K562 (cell line): ENCODE data around the gene AIFM1. TPM values are rescaled to one million over a fixed set of nuclear protein-coding genes. Genes with fewer than 3 reads are reported as not detected.

Experiments
- ELF1 ChIP-seq: fragments of 200-800 bp; sonication (Bioruptor generic); IDR thresholded peaks from 2 replicates; pipeline ENCODE4 v1.6.1; 2016; ENCODE audit warnings: missing genetic modification characterization, missing compliant biosample characterization
- EP300 ChIP-seq: IDR thresholded peaks from 2 replicates; pipeline ENCODE4 v1.6.1; 2012; ENCODE audit warnings: low read length, improper control_type of control experiment
- GABPB1 ChIP-seq: sonication (generic); formaldehyde crosslinking; IDR thresholded peaks from 2 replicates; pipeline ENCODE4 v1.8.0; 2022; ENCODE audit warnings: mild to moderate bottlenecking, missing genetic modification reagents
- KAT7 ChIP-seq: sonication (generic); formaldehyde crosslinking; IDR thresholded peaks from 2 replicates; pipeline ENCODE4 v1.8.0; 2022; ENCODE audit warnings: missing genetic modification reagents, mild to moderate bottlenecking, borderline replicate concordance
- NEUROD1 ChIP-seq: fragments of 150-350 bp; IDR thresholded peaks from 2 replicates; pipeline ENCODE4 v1.6.1; 2014; ENCODE audit warnings: borderline replicate concordance, low read length, low read depth; ENCODE audit not compliant: partially characterized antibody
- RCOR1 ChIP-seq, 2 experiments: IDR thresholded peaks; 2 replicates each; pipeline ENCODE4 v1.6.1; 2012; ENCODE audit warnings: low read depth in 2 of 2, low read length in 2 of 2, borderline replicate concordance in 1 of 2, improper control_type of control experiment in 1 of 2
- TAF1 ChIP-seq: IDR thresholded peaks from 2 replicates; pipeline ENCODE4 v1.6.1; 2011; ENCODE audit warnings: mild to moderate bottlenecking, low read length, moderate library complexity; ENCODE audit not compliant: insufficient read depth, control insufficient read depth, severe bottlenecking; ENCODE audit errors: extremely low read depth
- USF1 ChIP-seq: sonication (generic); formaldehyde crosslinking; IDR thresholded peaks from 2 replicates; pipeline ENCODE4 v1.9.0; 2022; ENCODE audit warnings: mild to moderate bottlenecking, missing genetic modification reagents
- ZBTB9 ChIP-seq: fragments of 450-650 bp; formaldehyde crosslinking; IDR thresholded peaks from 2 replicates; pipeline ENCODE4 v1.4.0; 2020; ENCODE audit warnings: mild to moderate bottlenecking, moderate library complexity
- ZFPM2 ChIP-seq: fragments of 250-450 bp; sonication (Bioruptor Pico); IDR thresholded peaks from 2 replicates; pipeline ENCODE4 v1.5.1; 2022; ENCODE audit warnings: mild to moderate bottlenecking
- ZNF121 ChIP-seq: sonication (generic); formaldehyde crosslinking; conservative IDR thresholded peaks from 2 replicates; pipeline ENCODE4 v1.8.0; 2022; ENCODE audit warnings: missing genetic modification reagents
- ZNF280A ChIP-seq: fragments of 450-650 bp; IDR thresholded peaks from 2 replicates; pipeline ENCODE4 v1.6.1; 2018; ENCODE audit warnings: mild to moderate bottlenecking, low read depth; ENCODE audit not compliant: partially characterized antibody
- ZSCAN32 ChIP-seq: fragments of 450-650 bp; formaldehyde crosslinking; IDR thresholded peaks from 2 replicates; pipeline ENCODE4 v1.4.0; 2020; ENCODE audit warnings: mild to moderate bottlenecking, moderate library complexity
- polyA plus RNA-seq, 8 experiments: library from polyadenylated mRNA; depleted of rRNA in 4 of 8; stranded (reverse) in 5 of 8; unstranded in 3 of 8; fragments of >200 nt; fragmentation: Nextera tagmentation in 2 of 8; fragmentation: Illumina TruSeq in 1 of 8; extraction: Ambion mirVana in 2 of 8; extraction: Trizol in 1 of 8; gene quantifications; 2 replicates each; pipeline versions ENCODE4 v1.2.1 to v1.2.3, GENCODE V29; 2011 to 2014; ENCODE audit warnings: inconsistent platforms in 1 of 8, missing spikeins in 1 of 8
- total RNA-seq, 7 experiments: library from RNA; depleted of rRNA in 6 of 7; stranded (reverse); fragments of >200 nt in 6 of 7; fragmentation: Illumina TruSeq in 2 of 7; extraction: Trizol in 2 of 7; gene quantifications; 2 replicates each; pipeline versions ENCODE4 v1.2.1 to v1.2.3, GENCODE V29; 2011 to 2021; ENCODE audit warnings: low replicate concordance in 1 of 7
- TF ChIP-seq, protein P1 (sequence below), 2 experiments: fragments of 450-650 bp; IDR thresholded peaks; 2 replicates each; pipeline ENCODE4 v1.6.1; 2016; ENCODE audit warnings: mild to moderate bottlenecking in 2 of 2, borderline replicate concordance in 1 of 2, low read depth in 1 of 2, moderate library complexity in 1 of 2

Gene AIFM1
- total and polyA plus RNA-seq, 9 of the 15 experiments (the other 6 are each of a cell fraction or from before 2014, with no cell fraction given): 51.0 to 117 (median 91.2) TPM

- TF ChIP-seq USF1 (CRISPR knock-in tag) (no peak), ZFPM2 (no peak), ZSCAN32 (CRISPR knock-in tag) (0 out of 2 replicates have a peak, but pooled peaks have one; percentile 28), ZNF121 (CRISPR knock-in tag) (peak; percentile 46), KAT7 (CRISPR knock-in tag) (0 out of 2 replicates have a peak, but pooled peaks have one; percentile 23), RCOR1 (IDR thresholded peaks at IDR 0.05; ENCODE audit: borderline replicate concordance in 1 of 2, low read depth in 2 of 2, low read length in 2 of 2) (peak in 1 of 2 experiments; percentile 18; a peak in 1 of 4 replicates), EP300 (0 out of 2 replicates have a peak, but pooled peaks have one; percentile 39), ZBTB9 (CRISPR knock-in tag) (no peak), TAF1 (peak; percentile 85), ZNF280A (no peak), GABPB1 (CRISPR knock-in tag) (peak; percentile 69), ELF1 (tag) (peak; percentile 72), NEUROD1 (peak; percentile 100)
- TF ChIP-seq, protein P1, sequence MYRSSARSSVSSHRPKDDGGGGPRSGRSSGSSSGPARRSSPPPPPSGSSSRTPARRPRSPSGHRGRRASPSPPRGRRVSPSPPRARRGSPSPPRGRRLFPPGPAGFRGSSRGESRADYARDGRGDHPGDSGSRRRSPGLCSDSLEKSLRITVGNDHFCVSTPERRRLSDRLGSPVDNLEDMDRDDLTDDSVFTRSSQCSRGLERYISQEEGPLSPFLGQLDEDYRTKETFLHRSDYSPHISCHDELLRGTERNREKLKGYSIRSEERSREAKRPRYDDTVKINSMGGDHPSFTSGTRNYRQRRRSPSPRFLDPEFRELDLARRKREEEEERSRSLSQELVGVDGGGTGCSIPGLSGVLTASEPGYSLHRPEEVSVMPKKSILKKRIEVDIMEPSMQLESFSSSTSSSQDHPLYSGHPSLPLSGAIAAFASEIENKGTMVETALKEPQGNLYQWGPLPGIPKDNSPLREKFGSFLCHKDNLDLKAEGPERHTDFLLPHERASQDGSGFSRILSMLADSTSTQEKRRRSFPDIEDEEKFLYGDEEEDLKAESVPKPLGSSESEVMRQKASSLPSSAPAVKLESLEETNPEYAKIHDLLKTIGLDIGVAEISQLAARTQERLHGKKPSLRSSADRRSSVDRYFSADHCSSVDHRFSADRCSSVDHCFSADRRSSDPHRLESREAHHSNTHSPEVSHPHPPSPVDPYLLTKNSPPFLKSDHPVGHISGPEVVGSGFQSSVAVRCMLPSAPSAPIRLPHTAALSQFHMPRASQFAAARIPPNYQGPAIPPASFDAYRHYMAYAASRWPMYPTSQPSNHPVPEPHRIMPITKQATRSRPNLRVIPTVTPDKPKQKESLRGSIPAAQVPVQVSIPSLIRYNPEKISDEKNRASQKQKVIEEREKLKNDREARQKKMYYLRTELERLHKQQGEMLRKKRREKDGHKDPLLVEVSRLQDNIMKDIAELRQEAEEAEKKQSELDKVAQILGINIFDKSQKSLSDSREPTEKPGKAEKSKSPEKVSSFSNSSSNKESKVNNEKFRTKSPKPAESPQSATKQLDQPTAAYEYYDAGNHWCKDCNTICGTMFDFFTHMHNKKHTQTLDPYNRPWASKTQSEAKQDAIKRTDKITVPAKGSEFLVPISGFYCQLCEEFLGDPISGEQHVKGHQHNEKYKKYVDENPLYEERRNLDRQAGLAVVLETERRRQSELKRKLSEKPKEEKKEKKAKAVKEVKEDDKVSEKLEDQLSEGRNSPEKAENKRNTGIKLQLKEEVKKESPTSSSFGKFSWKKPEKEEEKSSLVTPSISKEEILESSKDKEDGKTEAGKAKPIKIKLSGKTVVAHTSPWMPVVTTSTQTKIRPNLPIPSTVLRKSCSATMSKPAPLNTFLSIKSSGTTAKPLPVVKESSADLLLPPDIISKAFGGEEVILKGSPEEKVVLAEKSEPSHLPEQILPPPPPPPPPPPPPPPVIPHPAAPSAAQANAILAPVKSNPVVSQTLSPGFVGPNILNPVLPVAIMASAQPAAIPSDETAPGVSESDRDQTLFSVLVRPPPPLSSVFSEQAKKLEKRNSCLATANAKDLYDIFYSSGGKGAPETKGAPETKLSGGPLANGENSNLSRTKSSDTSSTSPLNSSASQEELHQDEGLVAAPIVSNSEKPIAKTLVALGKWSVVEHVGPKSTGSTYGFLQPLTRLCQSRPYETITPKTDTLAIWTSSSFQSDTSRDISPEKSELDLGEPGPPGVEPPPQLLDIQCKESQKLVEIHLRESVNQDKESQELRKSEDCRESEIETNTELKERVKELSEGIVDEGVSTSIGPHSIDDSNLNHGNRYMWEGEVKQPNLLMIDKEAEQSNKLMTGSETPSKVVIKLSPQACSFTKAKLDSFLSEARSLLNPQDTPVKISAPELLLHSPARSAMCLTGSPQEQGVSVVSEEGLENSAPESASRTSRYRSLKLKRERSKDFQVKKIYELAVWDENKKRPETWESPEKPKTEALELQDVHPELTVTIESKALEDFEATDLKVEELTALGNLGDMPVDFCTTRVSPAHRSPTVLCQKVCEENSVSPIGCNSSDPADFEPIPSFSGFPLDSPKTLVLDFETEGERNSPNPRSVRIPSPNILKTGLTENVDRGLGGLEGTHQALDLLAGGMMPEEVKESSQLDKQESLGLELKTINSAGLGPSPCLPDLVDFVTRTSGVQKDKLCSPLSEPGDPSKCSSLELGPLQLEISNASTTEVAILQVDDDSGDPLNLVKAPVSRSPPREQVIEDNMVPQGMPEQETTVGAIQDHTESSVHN (IDR thresholded peaks at IDR 0.05; ENCODE audit: borderline replicate concordance in 1 of 2, low read depth in 1 of 2): peak in 1 of 2 experiments; percentile 61; a peak in 1 of 4 replicates
Observed at GRCh38 chrX:130165703-130166502, at the start of gene AIFM1 (continued).
